Putamen (tissue), 1 donor: Measurements from ENCODE around the gene KIRREL3.
"Not testable (repeated sequence)": the region's sequence is repeated elsewhere in the genome, so short reads cannot be mapped to it uniquely, and the experiment has no call there.

Experiments used
- DNase-seq: peaks from one replicate; pipeline ENCODE4 v3.0.0-alpha.2; 2016; ENCODE audit warnings: low spot score

KIRREL3 gene

DNA sequence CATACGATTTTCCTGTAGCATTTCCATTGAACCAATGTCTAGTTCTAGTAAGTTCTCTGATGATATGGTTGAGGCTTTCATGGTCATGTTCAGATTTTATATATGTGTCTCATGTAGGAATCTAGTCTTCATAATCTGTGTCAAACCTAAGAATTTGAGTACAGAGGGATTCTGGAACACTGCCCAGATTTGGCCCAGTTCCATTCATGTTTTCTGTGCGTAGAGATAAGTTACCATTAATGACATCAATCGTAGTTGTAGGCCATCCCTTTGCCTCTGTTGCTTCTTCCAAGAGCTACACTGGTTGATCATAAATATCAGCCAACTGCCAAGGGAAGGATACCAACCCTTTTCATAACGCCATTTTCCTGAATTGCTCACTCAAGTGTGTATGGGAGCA, 621.8 kb downstream of the KIRREL3 start:
- DNase-seq, result no peak

DNA sequence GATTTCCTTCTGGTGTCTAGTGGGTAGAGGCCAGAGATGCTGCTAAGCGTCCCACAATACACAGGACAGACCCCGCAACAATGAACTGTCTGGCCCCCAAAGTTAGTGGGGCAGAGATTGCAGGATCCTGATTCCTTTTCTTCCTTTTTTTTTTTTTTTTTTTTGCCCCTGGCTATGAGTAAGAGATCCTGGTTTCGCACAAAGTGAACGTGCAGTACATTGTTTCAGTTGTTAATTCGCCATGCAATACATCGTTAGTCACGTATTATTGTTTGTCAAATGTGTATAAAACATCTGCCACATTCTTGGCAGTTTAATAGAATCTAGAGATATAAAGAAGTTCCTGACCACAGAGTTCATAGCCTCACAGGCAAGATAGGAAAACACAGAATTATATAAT, 624.8 kb downstream of the KIRREL3 start:
- no peak for DNase-seq

DNA sequence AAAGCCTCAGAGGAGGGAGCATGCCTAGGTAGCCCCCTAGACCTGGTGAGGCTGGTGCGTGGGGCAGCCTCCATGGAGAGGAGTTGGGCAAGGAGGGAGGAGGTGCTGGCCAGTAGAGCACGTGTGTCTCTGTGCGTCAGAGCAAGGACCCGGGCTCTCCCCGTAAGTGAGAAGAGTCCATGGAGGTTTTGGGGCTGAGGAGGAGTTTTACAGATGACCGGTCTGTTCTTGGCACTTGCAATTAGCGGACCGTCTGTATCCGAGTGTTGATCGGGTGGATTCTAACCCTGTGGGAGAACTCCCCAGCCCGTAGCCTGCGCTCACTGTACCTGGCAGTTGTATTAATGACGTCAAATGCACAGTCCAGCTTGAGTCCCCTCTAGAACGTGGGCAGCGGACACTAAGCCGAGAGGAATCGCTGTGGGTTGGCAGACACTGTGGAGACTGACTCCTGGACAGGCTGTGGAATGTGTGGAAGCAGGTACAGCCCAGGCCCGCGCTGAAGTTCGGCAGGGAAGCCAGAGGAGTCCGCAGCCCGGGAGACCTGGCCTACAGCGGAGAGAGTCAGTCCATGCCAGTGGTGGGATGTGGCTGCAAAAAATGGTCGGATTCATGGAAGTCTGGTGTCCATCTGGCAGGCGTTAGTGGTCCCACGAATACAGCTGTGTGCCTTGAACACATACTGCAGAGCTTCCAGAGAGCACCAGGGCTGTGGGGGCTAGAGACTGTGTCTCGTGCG, 625.8 kb downstream of the KIRREL3 start:
- not testable (repeated sequence) for DNase-seq

DNA sequence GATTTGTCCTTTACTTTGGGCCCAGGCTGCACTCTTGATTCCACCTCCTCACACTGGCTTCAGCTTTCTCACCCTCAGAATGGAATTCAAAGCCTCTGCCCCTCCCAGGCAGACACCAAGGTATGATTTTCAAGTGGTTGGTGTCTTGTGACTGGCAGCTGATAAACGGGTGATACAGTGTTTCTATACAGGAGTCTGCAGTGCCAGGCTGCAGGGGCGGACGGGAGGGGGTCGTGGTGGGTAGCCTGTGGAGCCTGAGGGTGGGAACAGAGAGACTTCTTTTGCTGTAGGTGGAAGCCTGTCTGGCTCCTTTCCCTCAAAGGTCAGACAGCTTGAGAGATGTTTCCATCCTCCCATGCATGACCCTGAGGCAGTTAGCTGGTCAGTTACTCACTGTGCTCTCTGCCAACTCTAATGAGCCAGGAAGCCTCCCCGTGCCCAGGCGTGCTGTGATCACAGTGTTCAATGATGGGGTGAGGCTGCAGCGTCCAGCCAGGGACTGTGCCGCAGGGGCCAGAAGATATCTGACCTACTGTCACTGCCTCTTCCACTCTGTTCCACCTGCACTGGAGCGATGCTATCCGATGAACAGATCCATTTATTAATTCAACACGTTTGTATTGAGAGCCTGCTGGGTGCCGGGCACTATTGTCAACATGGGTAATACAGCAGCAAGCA, 627.0 kb downstream of the KIRREL3 start:
- DNase-seq, result not testable (repeated sequence)
